HG03469 (cell line): ENCODE measurements around the gene PPP2R5E.
A peak's percentile ranks its signal among the peaks of the same experiment; 100 is the strongest.
"Not testable (repeated sequence)": the region's sequence is repeated elsewhere in the genome, so short reads cannot be mapped to it uniquely, and the experiment has no call there.

ENCODE experiments used
- ATAC-seq: cut with Tn5 transposase; IDR thresholded peaks from one replicate; pipeline ENCODE4 v1.9.1; 2021; ENCODE audit warnings: mild to moderate bottlenecking, moderate library complexity, moderate number of reproducible peaks; ENCODE audit not compliant: unreplicated experiment

The PPP2R5E gene

DNA sequence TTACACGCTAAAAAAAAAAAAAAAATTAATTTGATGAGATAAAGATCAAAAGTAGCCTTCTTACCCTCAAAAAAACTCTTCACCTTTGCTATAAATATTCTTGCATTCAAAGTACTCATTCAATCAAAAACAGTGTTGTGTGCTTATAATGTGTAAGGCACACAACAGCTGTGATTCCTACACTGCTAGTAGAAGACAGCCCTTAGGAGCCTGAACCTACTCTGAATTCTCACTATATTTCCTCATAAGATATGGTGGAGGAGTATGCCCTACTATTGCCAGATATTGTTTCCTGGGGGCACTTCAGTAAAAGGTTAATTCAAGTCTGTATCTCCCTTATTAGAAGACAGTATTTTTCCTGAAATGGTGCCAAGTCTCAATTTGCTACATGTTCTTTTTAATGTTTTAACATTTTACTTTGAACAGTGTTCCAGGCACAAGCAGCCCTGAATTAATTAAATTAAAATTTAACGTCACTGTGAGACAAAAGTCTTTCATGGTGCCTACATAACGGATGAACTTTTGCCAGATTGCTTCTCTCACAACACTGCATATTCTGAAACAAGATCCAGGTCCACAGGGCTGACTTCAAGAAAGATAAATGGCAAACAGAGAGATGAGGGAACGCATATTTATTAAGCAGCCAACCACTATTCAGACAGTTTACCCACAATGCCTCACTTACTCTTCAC, 19.3 kb downstream of the PPP2R5E start:
- no peak for ATAC-seq

DNA sequence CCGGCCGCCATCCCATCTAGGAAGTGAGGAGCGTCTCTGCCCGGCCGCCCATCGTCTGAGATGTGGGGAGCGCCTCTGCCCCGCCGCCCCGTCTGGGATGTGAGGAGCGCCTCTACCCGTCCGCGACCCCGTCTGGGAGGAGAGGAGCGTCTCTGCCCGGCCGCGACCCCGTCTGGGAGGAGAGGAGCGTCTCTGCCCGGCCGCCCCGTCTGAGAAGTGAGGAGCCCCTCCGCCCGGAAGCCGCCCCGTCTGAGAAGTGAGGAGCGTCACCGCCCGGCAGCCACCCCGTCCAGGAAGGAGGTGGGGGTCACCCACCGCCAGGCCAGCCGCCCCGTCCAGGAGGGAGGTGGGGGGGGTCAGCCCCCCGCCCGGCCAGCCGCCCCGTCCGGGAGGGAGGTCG, 20.7 kb downstream of the PPP2R5E start:
- ATAC-seq: not testable (repeated sequence)

DNA sequence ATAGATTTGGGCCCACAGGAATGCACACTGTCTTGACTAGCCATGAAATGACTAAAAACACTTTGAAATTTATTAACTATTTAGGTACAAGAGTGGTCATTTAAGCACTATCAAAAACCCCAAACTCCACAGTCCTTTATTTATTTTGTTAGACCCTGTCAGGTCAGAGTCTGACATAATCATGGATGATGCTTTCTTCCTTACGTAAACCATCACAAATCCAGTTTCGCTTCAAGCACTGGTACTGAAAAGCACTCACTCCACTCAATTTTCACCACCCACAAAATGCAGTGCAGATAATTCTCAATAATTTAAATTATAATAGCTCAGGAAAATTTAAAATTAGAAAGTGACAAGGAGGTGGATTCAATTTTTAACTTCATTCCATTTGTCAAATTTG, 25.8 kb downstream of the PPP2R5E start:
- ATAC-seq: no peak

- no peak for ATAC-seq
Observed at GRCh38 chr14:63515240-63515639, 27.9 kb downstream of the PPP2R5E start.

DNA sequence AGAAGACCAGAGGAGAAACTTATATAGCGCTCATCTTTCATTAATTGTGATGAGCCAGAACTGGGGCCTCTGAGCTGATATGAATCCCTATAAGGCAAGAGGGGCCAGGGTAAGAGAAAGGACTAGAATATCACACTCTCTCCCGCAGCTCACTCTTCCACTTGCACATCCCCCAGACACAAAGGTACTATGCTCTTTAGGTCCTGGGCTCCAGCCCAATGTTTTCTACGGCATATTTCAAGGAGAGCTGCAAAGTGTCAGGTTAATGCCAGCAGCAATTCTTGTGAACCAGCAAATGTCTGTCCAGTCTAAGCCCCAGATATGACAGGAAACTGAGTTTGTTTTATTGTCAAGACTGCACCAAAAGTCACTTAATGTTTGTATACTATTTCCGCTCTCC, 29.4 kb downstream of the PPP2R5E start:
- no peak for ATAC-seq

DNA sequence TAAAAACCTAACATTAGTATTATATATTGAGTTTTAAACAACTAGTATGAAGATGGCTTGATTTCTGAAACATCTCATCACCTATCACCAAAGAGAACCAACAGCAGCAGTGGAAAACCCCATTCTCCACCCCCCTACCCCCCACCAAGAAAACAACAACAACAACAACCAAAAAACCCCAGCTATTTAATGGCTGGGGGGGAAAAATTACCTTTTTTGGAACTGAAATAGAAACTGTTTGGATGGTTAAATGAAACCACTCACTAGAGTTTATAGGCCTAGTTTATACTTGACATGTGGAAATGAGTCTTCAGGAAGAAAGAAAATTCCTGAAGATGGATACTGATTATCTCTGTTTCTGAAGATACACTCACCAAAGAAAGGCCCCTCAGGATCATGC, 30.3 kb downstream of the PPP2R5E start:
- no peak for ATAC-seq

DNA sequence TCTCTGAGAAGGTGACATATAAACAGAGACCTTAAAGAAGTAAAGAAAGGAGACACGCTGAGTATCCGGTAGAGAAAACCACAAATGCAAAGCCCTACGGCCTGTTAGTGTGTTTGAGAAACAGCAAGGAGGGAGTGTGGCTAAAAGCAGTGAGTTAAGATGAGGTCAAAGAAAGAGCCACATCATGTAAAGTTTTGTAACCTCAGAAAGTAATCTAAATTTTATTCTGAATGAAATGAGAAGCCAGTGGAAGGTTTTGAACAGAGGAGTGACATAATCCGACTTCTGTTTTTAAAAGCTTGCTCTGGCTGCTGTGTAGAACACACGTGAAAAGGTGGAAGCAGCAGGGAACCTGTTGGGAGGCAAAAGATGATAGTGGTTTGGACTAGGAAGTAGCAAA, 32.6 kb downstream of the PPP2R5E start:
- no peak for ATAC-seq

DNA sequence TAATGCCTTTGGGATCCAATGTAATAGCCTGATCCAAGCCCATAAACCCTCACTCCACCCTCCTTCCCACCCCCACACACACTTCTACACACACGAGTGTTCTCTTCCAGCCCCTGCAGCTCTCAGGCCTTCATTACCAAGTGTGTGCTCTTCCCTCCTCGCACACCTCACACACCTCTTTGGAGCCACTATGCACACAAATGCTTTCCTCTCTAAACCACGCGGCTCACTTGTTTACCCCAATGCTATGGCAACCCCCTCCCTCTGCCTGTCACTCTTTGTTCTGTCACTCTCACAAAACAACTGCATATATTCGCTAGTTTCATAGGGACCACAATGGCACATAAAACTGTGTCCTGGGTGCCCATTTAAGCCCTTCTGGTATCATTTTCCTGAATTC, 35.1 kb downstream of the PPP2R5E start:
- no peak for ATAC-seq

DNA sequence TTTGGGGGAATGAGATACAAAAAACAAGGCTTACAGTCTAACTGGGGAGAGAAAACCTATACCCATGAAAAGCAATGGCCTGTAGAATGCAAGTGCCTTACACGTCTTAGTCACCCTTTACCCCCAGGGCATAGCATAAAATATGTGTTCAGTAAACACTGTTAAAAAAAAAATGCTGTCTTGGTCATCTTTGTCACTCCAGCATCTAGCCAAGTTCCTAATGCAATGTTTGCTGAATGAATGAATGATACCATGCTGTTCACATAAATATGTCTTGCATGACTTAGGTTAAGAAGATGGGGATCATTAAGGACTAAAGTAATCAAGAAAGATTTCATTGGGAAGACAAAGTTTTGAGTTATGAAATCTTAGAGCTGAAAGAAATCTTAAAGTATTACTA, 38.5 kb downstream of the PPP2R5E start:
- ATAC-seq: no peak

- ATAC-seq: no peak
Observed at GRCh38 chr14:63501429-63501828, 41.7 kb downstream of the PPP2R5E start.

GRCh38 chr14:63499701-63500250, 43.4 kb downstream of the PPP2R5E start:
- no peak for ATAC-seq

DNA sequence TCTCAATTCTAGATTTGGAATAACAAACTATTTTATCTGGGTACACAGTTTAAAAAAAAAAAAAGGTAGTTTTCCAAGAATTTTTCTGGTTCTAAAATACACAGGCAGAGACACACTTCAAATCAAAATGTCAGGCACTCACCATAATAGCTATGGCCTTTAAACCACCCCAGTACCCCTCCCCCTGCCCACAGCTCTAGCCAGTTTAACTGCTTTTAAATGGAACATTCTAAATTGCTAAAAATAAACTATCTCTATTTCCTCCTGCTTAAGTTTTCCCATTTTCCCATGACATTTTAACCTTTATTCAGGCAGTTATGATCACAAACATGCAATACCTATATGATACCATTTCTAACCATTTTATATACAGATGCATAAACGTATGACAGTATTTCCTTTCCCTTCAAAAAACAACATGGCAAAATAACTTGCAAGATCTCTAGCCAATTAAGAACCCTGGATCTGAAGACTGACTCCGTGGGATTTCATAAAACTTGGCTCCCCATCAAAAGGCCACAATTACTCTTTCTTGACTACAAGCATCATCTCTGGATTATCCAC, 46.3 kb downstream of the PPP2R5E start:
- no peak for ATAC-seq

DNA sequence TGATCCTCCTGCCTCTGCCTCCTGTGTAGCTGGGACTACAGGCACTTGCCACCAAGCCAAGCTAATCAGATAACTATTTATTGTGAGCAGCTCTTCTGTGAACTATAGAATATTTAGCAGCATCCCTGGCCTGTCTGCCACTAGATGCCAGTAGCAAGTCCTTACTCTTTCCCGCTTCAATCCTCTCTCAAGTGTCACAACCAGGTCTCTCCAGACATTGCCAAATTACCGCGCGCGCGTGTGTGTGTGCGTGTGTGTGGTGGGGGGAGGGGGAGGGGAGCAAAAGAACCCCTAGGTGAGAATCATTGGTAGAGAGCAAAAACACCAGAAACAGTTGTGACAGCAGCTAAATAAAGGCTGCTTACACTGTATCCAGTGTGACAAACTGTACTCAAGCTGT, 49.9 kb downstream of the PPP2R5E start:
- no peak for ATAC-seq

DNA sequence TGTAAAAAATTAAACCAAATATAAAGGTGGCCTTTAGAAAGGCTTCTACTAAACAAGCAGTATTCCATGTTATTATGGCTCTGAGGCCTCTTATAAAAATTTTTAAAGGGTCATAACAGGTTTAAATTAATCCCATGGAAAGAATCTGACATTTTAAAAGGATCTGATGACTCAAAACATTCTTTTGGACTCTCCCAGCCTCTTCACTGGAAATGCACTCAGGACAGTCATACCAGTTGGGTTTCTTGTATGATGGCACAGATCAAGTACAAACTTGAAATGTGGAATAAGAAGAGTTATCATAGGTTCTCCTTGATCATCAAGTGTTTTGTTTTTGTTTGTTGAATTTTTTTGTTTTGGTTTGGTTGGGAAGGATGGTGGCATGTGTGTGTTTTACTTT, 50.8 kb downstream of the PPP2R5E start:
- ATAC-seq: no peak

DNA sequence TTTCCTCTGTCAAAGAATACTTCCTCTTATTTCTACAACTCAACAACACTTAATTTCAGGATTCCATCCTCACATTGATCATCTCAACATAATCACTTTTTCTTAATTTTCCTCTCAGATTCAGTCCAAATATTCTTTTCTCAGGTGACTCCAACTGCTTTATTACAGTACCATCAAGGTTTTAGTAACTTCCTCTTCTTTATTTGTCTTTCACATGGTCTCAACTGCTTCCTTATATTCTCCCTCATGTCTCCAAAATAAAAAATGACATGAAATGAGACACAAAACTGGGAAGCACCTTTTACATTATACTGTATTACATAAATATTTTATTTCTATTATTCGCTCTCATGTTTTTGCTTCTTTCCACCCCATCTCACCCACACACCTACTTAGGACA, 55.5 kb downstream of the PPP2R5E start:
- no peak for ATAC-seq

DNA sequence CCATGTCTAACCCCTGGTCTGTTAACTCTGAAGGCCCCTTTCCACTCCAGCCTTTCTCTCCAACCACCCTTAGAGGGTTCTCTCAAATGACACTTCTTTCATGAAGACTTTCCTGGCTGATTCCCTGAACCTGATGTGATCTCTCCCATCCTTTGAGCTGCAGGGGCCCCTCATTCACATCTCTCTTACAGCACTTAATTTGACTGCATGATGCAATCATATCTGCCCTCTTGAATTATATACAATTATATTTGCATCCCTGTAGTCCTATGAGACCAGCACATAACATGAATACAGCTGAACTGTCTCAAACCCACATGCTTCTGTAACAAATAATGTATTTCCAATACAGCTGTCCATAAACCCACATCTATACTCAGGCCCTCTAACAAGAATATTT, 56.4 kb downstream of the PPP2R5E start:
- ATAC-seq: no peak

- no peak for ATAC-seq
Observed at GRCh38 chr14:63483315-63483714, 59.9 kb downstream of the PPP2R5E start.

- no peak for ATAC-seq
Observed at GRCh38 chr14:63480599-63480998, 62.6 kb downstream of the PPP2R5E start.

GRCh38 chr14:63478437-63478852, 64.7 kb downstream of the PPP2R5E start:
- ATAC-seq: peak; percentile 32

- peak; percentile 80 for ATAC-seq
Observed at GRCh38 chr14:63478010-63478409, 65.2 kb downstream of the PPP2R5E start.

DNA sequence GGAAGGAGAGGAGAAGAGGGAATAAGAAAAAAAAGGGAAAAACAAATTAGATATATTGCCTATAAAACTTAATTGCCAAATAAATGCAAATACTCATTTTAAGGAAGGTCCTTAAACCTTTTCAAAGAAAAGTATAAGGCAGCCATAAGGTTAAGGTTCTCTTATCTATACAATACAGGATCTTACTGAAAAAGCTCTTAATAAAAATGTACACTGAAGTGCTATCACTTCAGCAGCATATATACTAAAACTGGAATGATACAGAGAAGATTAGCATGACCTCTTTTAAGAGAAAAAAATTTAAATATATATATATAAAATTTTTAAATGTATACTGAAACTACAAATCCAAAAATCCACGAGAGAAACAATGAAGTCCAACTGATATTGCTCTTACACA, 65.6 kb downstream of the PPP2R5E start:
- ATAC-seq: no peak

DNA sequence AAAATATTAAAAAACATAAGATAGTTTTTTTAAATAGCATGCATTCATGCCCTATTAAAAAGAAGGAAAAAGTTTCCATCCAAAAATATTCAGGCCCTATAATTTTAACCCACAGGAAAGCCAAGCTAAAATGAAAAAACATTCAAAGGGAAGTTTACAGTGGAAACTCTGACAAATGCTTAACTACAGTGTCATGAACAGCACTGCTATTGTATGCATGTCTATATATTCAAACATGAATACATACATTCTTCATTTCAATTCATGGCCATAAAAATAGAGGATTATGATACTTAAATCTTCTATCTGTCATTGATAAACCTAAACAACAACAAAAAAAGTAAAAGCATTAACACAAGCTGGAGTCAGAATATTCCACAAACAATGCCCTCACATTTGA, 67.4 kb downstream of the PPP2R5E start:
- ATAC-seq: no peak

DNA sequence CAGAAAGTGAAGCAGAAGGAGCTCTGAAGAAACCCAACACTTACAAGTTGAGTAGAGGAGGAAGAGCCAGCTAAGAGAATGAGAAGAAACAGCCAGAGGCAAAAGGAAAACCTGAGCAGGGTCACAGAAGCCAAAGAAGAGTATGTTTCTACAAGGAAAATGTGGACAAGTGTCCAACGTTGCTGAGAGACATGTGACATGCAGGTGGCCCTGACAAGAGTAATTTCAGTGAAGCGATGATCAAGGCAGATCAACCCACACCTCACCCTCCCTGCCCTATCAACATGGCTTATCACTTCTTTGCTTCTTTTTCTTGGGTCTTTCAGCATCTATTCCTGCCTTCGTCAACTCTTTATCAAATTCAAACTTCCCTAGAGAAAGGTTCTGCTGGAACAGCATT, 68.3 kb downstream of the PPP2R5E start:
- ATAC-seq: no peak
